DMS153 treated with DMSO at 0.1 percent for 48 hours (cell line): Measurements from ENCODE around the gene RAD51B.
"Not testable (repeated sequence)": the region's sequence is repeated elsewhere in the genome, so short reads cannot be mapped to it uniquely, and the experiment has no call there.

ENCODE experiments used
- DNase-seq: peaks from one replicate; lab custom pipeline; 2025; ENCODE audit not compliant: unreplicated experiment; lab: John Stamatoyannopoulos, UW

RAD51B gene

DNA sequence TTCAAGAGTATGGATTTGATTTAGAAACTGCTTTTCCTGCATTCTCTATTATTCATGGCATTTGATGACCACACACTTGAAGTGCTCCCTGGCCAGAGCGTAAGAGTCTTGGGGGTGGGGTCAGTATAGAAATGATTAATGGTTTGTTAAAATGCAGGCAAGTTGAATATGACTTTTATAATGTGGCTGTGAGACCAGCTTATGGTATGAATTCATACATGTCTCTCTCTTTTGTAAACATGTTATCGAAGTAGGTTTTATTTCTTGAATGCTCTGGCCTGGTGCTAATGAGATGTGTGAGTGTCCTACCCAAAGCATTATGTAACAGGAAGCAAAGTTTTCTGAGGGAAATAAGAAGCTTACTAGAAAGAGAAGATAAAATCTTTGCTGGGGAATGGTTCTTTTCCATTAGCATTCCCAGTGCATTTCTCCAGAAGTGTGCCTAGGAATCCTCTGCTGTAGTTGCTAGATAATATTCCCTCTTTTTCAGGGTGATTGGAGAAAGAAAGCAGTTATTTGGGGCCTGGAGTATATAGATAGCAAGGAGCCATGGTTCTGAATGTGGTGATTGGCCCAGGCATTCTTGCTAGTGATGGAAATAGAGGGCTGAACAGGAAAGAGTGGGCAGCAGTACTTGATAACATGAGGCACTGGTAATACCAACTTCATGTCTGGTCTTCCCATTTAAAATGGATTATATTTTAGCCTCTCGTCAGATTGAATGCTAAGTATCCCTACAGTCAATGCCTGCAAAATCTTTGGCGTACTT, 289.7 kb downstream of the RAD51B start:
- DNase-seq, result no peak

DNA sequence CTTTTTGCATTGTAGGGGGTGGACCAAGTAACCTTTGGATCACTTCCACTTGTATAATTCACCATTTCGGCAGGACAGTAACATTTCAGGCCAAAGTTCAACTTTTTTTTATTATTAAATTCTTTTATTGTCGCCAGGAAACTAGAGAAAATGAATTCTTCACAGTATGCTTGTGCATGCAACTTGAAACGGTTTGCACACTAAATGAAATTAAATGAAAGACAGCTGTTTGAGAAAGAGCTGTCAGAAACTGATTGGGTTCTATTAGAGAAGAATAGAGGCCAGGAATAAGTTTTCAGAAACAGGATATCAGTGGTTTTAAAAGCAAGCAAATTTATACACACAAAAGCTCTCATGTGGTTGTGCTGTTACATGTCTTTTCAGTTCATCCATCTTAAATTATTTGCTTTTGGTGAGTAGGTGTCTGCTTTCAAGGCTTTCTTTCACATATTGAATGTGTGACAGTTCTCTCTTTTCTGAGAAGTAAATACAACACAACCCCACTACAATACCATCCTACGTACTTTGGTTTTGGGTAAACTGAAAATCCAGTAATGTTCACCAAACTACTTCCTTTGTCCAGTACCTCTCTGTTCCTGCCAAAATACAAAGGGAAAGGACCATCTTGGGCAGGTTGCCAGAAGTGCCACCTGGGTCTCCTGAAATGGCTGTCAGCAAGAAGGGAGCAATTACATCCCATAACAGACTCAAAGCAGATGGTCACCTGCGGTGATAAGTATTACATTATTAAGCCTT, 291.7 kb downstream of the RAD51B start:
- DNase-seq, result peak; percentile 58

DNA sequence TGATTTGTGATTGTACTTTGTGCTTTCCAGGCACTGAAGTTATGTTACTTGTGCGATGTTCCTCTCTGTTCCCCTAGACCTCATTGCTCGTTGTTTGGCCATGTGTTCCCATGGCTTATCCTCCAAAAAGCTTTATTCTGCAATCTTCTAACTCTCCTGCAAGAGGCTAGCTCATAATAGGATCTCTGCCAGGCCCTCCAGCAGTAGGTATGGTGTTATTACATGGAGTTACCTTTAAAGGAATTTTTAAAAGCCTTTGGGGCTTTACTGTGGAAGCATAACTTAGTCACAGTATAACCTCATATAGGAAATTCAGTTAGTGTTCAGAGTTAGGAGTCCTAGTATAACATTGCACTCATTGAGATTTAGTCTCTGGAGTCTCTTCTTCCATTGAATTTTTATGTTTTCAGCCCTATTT, 292.3 kb downstream of the RAD51B start:
- DNase-seq, result no peak

DNA sequence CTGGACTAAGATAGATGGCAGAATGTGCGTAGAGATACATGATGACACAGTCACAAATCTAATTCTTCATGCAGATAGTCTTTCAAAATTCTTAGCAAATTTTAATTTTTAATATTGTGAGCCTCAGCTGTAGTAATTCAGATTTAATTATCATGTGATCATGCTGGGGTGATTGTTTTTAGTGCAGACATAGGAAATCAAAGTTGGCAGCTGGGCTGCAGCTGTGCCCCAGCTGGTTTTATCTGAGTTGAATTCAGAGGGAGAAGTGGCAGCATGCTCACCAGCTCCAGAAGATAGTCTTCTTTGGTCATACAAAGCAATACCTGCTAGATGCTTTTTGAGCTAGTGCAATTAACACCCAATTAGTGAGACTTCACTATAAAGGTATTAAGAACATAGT, 292.9 kb downstream of the RAD51B start:
- DNase-seq, result no peak

DNA sequence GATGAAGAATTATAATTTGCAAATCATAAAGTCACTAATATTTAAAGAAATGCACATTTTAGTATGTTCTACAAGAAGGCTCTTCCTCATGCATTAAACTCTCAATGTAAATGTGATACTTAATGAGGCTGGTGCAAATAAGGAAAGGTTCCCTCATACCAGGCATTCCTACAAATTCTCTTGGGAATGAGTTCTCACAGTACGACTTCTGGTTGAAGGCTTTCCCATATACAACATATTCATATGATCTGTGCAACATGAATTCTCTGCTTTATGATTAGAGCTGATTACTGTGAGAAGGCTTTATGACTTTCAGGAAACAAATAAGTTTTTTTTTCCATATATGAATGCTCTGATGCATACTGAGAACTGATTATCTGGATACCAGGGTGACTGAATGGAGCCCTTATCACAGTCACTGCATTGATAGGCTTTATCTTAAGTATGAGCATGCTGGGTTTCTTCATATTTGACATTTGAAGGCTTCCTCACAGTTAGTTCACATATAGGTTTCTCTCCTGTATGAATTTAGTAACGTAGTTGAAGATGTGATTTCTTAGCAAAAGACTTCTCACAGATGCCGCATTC, 293.9 kb downstream of the RAD51B start:
- DNase-seq, result no peak

DNA sequence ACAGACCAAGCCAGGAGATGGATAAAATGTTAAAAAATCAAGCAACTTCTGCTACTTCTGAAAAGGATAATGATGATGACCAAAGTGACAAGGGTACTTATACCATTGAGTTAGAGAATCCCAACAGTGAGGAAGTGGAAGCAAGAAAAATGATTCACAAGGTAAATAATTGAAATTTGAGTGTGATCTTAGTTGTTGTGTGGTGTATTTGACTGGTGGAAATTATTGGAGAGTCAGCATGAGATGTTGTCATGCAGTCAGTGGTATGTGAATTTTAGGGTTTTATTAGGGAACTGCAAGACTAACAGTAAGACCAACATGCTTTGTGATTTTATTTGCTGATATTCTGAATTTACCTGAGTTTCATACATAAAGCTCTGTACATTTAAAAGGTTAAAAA, 296.4 kb downstream of the RAD51B start:
- not testable (repeated sequence) for DNase-seq

DNA sequence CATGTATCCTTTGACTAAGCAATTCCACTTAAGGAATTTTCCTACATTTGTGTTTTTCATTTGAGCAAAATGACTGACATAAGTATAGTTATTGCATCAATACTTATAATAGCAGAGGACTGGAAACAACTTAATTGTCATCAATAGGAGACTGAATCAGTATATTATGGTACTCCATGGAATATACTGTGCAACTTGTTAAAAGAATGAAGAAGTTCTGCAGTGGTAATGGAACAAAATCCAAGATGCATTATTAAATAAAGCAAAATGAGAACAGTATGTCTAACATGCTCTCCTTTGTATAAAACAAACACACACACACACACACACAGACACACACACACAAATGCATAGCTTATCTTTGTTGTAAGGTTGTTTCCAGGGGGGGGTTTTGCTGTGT, 303.1 kb downstream of the RAD51B start:
- no peak for DNase-seq

DNA sequence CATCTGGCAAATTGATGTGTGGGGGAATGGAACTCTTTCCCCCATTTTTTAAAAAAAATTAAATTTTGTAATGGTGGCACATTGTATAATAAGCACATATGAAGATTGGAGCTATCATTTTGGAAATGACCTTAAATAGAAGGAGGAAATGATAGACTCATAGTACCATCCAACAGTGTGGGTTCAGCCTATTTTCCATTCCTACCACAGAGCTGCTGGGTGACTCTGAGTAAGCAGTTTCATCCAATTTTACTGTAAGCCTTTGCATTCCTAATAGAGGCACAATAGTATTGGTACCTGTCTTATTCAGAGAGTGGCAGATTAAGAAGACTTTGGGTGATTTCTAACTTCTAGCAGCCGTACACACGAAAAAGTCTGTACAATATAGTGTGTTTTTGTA, 304.5 kb downstream of the RAD51B start:
- no peak for DNase-seq

DNA sequence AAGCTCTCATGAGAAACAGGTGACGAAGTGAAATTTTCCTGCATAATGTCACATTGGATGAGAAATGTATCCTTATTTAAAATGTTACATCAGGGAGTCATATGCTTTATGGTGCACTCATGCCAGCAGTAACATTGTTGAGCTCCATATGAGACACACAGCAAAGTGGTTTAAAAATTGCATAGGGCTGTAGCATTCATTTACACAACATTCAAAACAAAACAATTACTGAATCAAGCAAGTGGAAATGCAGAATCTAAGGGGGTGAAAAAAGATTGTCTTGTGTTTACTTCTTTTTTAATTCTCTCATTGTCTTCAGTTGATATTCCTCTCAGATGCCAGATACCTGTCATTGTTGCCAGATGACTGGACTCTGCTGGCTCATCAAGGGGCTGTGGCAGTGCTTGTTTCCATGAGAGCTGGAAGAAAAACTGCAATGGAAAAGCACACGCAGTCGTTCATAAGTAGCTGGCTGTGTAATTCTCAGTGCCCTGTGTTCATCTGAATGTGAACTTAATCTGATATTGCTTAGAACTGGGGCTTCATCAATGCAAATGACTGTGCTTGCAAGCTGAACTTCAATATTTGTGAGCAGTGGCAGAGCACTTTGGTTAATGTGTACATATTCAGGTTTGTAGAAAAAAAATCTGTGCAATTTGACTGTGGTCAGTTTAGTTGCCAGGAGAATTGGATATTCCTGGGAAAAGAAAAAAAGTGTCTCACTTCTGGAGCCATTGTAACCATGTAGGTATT, 305.6 kb downstream of the RAD51B start:
- DNase-seq, result no peak

DNA sequence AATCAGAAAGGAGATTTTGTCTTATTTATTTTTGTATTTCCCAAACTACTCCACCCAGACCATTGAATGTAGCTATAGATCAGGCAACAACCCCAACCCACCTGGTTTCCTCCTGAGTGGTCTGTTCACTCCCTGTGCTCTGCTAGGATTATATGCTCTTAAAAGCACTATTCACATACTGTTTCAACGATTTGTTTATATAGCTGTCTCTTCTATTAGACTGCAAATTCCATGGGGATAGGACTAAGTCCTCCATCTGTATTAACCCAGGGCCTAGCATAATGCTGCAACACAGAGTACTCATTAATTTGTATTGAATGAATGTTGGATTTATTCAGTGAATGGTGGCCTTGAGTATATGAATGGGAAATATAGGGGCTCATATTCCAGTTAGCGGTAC, 307.6 kb downstream of the RAD51B start:
- DNase-seq, result peak; percentile 30

DNA sequence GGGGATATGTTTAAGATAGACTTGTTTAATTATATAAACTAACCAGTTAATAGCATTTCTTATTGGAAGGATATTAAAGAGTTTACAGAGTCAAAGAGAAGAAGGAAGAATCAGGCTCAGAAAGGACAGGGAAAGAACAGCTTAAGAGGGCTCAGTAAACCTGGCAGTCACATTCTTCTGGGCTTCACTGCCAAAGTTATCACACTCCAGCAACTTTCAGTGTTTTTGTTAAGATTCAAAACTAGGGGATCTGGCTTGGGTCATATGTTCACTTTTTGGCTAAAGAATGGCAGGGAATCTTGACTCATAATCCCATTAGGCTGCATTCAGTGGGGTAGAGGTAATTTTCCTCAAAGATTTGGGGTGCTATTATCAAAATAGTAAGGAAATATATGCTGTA, 312.3 kb downstream of the RAD51B start:
- DNase-seq, result no peak

DNA sequence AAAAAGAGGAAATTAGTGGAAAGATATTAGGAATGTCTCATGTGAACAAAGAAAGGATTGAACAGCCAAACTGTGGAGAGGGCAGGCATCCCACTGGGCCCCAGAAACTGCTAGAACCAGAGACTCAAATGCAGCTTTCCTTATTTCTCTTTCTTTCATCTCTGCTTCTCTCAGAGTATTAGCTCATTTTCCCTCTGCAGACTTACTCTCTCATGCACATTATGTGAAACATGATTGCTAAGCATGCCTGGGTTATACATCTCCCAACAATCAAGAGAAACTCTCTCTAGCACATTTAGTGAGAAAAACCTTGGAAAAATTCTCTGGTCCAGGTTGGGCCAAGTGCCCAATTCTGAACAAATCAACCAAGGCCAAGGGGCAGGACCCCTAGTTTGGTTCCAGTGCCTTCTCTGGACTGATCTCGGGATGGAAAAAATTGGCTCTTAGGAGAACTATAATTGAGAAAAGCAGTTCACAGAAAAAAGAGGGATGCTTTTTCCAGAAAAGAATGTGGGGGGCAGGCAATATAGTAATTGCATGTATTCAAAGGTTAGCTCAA, 313.1 kb downstream of the RAD51B start:
- DNase-seq, result no peak

DNA sequence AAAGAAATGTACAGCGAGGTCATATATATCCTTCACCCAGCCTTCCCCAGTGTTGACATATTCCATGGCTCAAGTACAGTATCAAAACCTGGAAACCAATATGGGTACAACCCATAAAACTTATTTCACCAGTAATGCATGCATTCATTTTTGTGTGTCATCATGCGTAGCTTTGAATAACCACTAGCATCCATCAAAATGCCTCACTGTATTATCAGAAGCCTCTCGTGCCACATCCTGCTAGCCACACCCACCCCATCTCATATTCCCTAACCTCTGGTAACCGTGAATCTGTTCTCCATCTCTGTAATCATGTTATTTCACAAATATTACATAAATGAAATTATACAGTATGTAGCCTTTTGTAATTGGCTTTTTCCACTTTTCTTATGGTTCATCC, 314.3 kb downstream of the RAD51B start:
- no peak for DNase-seq

DNA sequence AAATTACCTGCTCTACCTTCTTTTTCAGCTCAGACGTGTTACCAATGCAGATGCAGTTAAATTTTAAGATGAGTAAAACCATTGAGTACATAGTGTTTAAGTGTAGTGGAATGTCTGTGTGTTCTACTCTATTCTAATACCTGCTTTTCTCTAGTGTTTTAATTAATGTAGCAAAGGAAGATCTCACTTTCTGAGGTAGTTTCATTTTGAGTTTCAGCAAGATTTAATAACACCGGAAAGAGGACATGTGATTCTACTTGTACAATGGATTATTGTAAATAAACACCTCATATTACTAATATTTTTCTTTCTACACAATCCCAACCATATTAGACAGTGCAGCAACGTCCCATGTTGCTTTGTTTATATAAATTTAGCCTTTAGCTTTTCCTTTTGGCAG, 315.4 kb downstream of the RAD51B start:
- no peak for DNase-seq

DNA sequence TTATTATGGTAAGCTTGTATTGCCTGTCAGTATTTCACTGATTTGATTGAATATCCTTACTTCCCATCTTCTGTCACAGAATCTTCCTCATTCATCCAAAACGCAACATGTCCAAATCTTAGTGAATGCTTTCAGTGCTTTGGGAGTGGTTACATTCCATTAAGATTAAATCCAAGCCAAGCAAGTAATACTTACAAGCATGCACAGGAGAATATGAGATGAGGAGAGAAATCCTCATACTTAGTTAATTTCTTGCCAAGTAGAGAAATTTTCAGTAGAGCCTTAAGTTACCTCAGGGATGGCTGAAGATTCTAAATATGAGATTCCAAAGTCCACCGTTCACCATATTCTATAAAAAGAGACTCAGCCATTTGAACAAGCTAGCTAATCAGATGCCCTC, 316.0 kb downstream of the RAD51B start:
- DNase-seq, result no peak

DNA sequence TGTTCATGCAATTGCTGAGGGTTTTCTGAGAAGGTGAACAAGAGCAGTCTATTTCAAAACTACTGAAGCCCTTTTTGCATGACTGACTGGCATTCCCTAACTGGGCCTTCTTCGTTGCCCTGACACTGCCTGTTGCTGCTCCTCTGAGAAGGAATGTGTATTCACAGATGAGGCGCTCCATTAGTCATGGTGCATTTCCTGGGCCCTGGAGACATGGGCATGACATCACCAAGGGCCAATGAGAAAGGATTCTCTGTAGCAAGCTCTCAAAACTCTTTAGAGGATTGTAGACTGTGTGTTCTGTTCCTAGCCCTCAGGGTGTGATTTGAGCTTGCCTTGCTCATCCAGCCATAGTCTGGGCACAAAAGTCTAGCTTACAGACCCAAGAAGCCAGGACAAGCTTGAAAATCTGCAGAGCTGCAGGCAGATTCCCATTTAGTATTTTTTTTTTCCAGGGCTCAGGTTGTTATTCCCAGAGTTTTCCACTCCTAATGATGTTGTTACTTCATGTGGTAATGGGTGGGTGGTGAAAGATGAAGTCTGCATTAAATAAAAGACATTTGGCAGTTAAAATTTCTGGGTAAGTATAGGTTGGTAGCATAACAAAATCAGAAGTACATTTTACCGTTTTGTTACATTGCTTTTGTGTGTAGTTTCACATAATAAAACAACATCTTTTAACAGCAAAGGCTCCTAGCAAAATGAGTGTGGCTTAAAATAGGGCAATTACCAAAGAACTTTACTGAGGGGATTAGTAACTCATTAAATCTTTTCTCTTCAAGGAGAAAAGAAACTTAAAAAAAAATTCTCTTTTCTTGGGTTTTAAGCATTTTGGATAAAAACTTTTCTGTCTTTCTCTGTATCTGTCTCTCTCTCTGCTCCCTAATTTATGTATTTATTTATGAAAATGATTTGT, 318.4 kb downstream of the RAD51B start:
- DNase-seq, result no peak

DNA sequence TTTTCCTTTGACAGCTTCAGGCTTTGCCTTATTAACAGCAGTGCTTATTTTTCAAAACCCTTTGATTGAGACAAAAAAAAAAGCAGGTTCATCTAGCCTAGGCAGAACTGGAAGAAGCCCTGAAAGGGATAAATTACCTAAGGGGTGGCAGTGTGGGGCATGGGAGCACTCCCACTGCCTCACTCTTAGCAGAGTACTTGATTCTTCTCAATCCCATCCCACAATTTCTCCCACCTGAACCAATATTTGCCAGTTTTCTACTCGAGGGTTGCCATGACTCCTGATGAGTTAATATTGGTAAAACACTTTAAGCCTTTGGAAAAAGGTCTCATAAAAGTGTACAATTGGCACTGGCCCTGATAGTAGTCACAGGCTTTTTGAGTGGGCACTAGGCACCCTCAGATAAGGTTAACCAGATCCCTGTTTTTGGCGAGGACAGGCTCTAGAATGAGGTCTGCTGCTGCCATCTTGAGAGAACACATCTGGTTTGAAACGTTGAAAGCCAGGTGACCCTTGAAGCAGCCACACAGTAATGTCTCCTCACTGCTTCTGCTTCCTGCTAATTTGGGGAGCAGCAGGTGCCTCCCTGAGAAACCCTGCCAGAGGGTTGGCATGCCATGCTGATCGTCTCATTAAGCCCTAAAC, 320.0 kb downstream of the RAD51B start:
- DNase-seq, result no peak

DNA sequence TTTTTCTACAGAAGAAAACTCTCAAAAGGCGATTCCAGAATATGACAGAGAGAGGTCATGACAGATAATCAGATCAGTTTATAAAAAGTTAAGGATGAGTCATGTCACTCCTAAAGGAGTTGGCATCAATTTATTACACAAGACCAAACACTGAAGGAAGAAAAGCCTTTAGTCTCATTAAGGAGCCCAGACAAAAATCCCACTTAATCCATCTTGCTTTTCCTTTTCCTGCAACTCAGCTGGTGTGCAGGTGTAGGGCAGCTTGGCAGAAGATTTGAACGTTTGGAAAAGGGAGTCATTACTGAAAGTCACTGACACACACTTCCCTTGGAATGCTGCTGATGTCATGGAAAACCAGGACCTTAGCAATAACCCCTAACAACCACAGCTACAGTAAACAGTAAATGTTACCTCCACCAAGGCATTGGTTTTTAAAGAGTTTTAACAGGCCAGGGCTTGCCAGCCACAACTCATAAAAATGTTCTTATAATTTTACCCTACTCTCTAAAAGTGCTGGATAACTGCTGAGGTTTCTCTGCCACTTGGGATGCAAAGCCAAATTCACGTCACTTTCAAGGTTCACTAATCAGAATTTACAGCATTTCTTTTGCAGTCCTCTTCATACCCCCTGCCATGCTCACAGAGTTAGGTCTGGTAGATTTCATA, 320.6 kb downstream of the RAD51B start:
- peak; percentile 30 for DNase-seq

DNA sequence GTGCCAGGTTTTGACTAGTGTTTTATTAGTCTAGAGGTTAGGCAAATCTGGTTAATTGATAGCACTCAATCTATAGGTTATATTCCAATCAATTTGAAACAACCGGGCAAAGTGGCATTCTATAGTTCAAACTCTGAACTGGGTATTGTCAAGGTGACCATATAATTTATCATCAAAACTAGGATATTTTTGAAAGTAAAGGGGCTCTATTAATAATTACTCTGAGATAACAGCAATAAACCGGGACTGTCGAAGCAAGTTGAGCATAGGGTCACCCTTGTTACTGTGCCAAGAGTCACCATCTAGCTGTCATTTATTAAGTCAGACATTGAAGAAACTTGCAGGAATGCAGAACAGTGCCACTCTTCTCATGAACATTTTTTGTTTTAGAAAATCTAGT, 321.2 kb downstream of the RAD51B start:
- DNase-seq, result no peak
